Islet precursor cell (in vitro differentiated cells): Measurements from ENCODE around the gene SOX11.

ENCODE experiments used
- DNase-seq: peaks from one replicate; pipeline ENCODE4 v3.0.0-alpha.2; 2018

SOX11 gene

GRCh38 chr2:5692561-5693286 is 540 bp downstream of the SOX11 start:
- DNase-seq, result peak; percentile 81

GRCh38 chr2:5693287-5694201 is 1.4 kb downstream of the SOX11 start:
- peak; percentile 68 for DNase-seq

- DNase-seq, result peak; percentile 69
Measured at GRCh38 chr2:5694306-5694705, 2.1 kb downstream of the SOX11 start.

GRCh38 chr2:5695654-5696403 is 3.6 kb downstream of the SOX11 start:
- DNase-seq, result peak; percentile 70

GRCh38 chr2:5696404-5696944 is 4.3 kb downstream of the SOX11 start:
- DNase-seq, result no peak

GRCh38 chr2:5696945-5697521 is 4.8 kb downstream of the SOX11 start:
- peak; percentile 79 for DNase-seq

GRCh38 chr2:5697562-5697961 is 5.4 kb downstream of the SOX11 start:
- DNase-seq, result no peak

- no peak for DNase-seq
Measured at GRCh38 chr2:5698134-5698533, 6.0 kb downstream of the SOX11 start.

GRCh38 chr2:5699963-5700362 is 7.8 kb downstream of the SOX11 start:
- no peak for DNase-seq

GRCh38 chr2:5700551-5700950 is 8.4 kb downstream of the SOX11 start:
- no peak for DNase-seq

- no peak for DNase-seq
Measured at GRCh38 chr2:5701266-5701665, 9.1 kb downstream of the SOX11 start.

- DNase-seq, result no peak
Measured at GRCh38 chr2:5703166-5703565, 11.0 kb downstream of the SOX11 start.

GRCh38 chr2:5705490-5705889 is 13.3 kb downstream of the SOX11 start:
- no peak for DNase-seq

- DNase-seq, result no peak
Measured at GRCh38 chr2:5706717-5707455, 14.7 kb downstream of the SOX11 start.

GRCh38 chr2:5710615-5711014 is 18.4 kb downstream of the SOX11 start:
- no peak for DNase-seq

GRCh38 chr2:5713101-5713500 is 20.9 kb downstream of the SOX11 start:
- DNase-seq, result peak; percentile 80

- no peak for DNase-seq
Measured at GRCh38 chr2:5719629-5720334, 27.6 kb downstream of the SOX11 start.

- no peak for DNase-seq
Measured at GRCh38 chr2:5720426-5720825, 28.2 kb downstream of the SOX11 start.

- no peak for DNase-seq
Measured at GRCh38 chr2:5722236-5722635, 30.1 kb downstream of the SOX11 start.

GRCh38 chr2:5723791-5724735 is 31.9 kb downstream of the SOX11 start:
- DNase-seq, result no peak
